ENCODE measurements around the gene TAAR2.
"Not testable (repeated sequence)": the region's sequence is repeated elsewhere in the genome, so short reads cannot be mapped to it uniquely, and the experiment has no call there.

The TAAR2 gene

DNA sequence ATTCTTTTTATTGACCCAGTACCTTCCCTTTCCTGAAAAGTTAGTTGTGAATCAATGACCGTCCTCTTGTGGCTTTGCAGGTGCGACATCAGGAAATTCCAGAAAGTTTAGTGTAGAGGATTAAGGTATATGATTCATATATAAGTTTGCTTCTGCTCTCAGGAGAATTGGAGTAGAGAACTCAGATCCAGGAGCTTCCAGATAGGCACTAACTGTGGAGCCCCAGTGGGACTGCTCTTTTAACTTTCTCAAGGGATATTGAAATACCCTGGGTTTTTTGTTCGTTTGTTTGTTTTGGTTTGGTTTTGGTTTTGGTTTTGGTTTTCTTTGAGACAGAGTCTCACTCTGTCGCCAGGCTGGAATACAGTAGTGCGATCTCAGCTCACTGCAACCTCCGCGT is 9.5 kb downstream of the TAAR2 start:
- no peak for DNase-seq (ENCODE audit: low read depth in 2 of 2, low spot score in 1 of 2)

GRCh38 chr6:132612449-132613108 is 11.5 kb downstream of the TAAR2 start:
- no peak for DNase-seq (ENCODE audit: low read depth in 2 of 2, low spot score in 1 of 2)

GRCh38 chr6:132611616-132612015 is 12.5 kb downstream of the TAAR2 start:
- DNase-seq (ENCODE audit: low read depth in 2 of 2, low spot score in 1 of 2), result no peak

DNA sequence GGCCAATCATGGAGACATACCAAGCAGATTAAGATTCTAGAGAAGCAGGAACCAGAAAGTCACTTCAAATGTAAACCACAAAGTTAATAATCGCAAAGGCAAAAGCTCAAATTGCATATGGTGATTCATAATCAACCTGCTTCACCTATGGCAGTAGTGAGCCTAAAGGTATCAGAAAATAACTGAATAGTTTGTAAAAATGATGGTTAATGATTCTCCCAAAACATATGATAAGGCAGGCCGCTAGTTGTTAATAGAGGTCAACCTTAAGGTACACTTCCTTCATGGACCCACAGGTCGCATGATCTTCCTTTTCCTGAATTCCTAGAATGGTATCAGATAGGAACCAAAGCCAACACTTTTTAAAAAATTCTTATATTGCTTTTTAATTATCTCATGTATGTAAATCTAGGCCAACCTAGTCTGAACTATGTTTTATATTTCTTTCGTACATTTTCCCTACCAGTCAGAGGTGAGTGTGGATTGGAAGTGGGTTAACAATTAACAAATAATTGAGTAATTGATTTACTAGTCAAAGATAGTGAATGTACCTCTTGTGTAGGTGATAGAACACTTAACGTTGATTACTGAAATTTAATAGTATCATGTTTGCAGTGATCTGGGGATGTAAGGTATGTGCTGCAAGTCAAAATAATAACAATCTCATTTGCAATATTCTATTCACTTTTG is 16.4 kb downstream of the TAAR2 start:
- no peak for DNase-seq (ENCODE audit: low read depth in 2 of 2, low spot score in 1 of 2)

DNA sequence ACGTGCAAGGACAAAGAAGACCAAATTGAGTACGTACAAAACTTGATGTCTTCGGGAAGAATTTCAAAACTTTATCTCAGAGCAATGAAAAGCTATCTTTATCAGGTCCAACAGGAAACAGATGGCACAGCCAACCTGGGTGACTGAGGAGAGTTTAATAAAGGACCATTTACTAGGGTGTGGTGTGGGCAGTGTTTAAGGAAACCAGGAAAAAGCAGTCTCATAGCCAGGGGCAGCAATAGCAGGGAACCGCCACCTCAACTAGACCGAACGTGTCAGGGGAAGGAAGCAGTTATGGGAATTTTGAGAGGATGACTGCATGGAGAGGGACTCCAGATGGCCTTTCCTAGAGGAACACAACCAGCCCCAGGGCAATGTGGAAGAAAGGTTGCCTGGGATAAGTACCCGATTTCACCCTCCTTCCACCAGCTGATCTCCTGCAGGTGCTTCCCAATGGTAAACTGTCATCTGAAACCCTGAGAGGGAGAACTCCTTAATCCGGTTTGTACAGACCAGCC is 19.4 kb downstream of the TAAR2 start:
- no peak for DNase-seq (ENCODE audit: low read depth in 2 of 2, low spot score in 1 of 2)

- DNase-seq (ENCODE audit: low read depth in 2 of 2, low spot score in 1 of 2), result not testable (repeated sequence)
Measured at GRCh38 chr6:132600900-132601299, 23.2 kb downstream of the TAAR2 start.

DNA sequence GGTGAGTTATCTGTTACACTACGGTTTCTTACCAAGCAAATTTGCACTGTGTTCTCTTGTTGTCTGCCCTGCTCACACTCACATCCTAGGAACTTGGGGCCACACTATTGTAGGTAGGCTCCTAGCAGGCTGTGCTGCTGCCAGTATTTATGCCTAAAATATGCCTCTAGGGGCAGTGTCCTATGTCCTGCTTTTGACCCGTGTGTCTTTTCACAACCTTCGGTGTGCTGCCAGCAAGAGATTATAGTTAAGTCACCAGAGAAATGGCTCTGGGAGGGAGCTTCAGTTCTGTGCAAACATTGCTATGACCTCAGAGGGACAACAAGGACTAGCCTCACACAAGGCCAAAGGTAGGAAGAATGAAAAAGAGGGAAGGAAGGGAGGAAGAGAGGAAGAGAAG is 25.6 kb downstream of the TAAR2 start:
- no peak for DNase-seq (ENCODE audit: low read depth in 2 of 2, low spot score in 1 of 2)

DNA sequence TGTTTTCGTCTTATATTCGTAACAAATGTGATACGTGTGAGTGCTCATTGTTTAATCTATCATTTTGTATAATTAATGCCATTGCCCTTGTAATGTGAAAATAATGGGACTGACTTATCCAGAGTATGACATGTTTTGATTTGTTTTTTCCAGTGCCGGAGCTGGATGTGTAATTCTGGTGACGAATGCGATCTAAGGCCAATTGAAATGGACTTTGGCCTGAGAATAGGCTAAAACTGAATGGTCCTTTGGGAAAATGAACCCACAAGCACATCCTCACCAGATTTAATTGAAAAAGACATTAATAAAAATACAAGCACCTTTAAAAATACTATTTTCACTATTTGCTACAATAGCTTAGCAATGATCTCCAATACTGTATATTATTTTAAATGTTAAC is 27.9 kb downstream of the TAAR2 start:
- no peak for DNase-seq (ENCODE audit: low read depth in 2 of 2, low spot score in 1 of 2)

DNA sequence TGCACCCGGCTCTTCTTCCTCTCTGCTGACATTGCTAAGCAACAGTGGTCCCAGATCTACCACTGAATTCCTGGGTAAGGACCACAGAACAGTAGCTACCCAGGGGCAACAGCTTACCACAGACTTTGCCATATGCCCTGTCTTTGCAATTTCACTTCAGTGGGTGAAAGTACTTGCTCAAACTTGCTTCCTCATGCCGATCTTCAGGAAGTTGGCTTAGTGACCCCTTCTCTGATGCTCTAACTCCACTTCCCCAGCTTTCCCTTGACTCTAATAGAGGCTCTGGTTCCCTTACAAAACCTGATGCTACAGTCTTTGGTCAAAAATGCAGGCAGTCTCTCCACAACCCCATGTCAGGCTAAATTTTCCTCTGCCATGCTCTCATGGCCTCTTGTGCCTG is 31.2 kb downstream of the TAAR2 start:
- DNase-seq (ENCODE audit: low read depth in 2 of 2, low spot score in 1 of 2), result no peak

DNA sequence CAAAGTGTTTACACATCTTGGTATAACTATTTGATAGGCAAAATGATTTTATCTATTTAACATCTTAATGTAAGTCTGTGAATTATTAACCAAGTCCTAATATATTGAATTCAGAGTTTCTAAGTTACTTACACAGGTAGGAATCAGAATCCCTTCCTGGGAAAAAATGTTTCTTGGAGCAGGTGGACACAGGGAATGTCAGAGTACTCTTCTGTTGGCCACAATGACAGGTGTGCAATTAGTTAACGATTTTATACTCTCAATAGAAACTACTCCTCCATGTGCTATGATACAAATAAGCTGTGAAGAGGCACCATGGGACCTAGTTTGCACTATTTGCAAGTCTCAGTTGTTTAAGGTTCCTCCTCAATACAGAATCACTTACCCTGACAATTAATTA is 33.7 kb downstream of the TAAR2 start:
- DNase-seq (ENCODE audit: low read depth in 2 of 2, low spot score in 1 of 2), result no peak

DNA sequence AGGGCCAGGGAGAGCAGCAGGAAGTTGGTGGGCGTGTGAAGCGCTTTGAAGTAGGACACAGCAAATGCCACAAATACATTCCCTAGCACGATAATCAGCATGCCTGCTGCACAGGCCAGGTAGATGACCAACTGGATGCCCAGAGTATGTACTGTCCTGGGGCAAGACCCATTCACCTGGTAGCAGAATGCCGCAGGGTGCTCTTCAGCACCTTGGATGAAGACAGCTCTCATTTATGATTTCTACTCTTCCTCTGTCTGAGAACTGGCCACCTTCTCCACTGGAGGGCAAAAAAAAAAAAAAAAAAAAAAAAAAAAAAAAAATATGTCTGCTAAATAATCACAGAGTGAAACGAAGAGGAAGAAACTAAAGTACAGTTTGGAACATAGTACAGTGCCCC is 34.6 kb downstream of the TAAR2 start, which contains the start of gene TAAR5:
Gene TAAR5 (minus strand): TSS at position 288 of the 400 bp plus-strand sequence. CDS start 55 bp downstream, at position 233.
- no peak for DNase-seq (ENCODE audit: low read depth in 2 of 2, low spot score in 1 of 2)

- no peak for DNase-seq (ENCODE audit: low read depth in 2 of 2, low spot score in 1 of 2)
Measured at GRCh38 chr6:132587424-132587823, 36.7 kb downstream of the TAAR2 start.

DNA sequence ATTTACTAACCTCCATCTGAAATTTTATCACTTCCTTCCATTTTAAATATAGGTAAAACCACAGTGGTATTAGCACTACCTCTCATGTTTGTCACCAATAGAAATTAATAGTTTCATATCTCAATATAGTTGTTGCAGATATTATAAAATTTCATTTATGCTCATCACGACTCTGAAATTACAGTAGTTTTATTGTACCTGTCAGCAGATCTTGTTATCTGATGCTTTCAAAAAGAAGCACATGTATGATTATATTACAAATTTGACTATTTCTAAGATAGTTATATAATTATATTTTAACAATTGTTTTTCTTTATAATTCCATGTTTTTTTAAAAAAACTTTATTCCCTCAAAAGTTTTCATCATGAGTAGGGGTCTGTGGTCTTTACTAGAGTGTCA is 39.4 kb downstream of the TAAR2 start:
- DNase-seq (ENCODE audit: low read depth in 2 of 2, low spot score in 1 of 2), result no peak

- no peak for DNase-seq (ENCODE audit: low read depth in 2 of 2, low spot score in 1 of 2)
Measured at GRCh38 chr6:132571774-132572173, 52.3 kb downstream of the TAAR2 start.

DNA sequence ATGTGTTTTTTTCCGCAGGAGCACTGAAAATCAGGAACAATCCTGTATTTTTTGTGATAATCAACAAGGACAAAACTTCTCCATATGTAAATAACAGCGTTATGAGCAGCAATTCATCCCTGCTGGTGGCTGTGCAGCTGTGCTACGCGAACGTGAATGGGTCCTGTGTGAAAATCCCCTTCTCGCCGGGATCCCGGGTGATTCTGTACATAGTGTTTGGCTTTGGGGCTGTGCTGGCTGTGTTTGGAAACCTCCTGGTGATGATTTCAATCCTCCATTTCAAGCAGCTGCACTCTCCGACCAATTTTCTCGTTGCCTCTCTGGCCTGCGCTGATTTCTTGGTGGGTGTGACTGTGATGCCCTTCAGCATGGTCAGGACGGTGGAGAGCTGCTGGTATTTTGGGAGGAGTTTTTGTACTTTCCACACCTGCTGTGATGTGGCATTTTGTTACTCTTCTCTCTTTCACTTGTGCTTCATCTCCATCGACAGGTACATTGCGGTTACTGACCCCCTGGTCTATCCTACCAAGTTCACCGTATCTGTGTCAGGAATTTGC is 53.8 kb downstream of the TAAR2 start, which contains the start of gene TAAR6:
Gene TAAR6 (plus strand): TSS at position 102 of the 557 bp plus-strand sequence. CDS start 0 bp downstream, at position 102.
- DNase-seq (ENCODE audit: low read depth in 2 of 2, low spot score in 1 of 2), result no peak

DNA sequence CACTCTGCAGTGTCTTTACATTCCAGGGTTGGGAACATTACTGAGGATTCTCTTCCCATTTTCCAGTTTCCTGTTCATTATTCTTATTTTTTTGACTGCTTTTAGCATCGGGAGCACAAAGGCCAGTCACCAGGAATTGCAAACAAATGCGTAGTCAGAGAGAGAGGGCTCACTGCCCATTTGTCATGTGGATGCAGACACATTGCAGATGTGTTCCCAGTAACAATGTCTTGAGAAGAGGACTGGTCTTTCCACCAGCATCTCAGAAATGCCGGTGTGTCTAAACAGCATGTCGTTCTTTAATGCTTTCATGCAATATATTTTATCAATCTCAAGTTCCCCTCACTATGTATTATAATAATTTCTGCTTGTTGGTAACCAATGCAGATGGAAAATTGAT is 54.9 kb downstream of the TAAR2 start:
- DNase-seq (ENCODE audit: low read depth in 2 of 2, low spot score in 1 of 2), result no peak

DNA sequence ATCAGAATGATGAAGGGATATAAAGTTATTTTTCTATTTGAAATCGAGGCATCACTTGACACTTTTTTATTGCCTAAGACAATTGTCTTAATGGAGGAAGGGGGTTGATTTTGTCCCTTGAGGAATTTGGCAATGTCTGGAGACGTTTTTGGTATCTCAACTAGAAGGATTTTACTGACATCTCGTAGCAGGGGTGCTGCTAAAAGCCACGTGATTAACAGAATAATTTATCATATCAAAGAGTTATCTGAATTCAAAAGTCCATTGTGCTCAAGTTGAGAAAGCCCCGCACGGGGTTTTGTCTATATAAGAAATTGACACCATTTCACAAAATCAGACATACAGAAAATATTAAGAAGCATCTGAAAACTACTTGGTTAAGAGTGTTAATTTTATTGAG is 55.5 kb downstream of the TAAR2 start:
- DNase-seq (ENCODE audit: low read depth in 2 of 2, low spot score in 1 of 2), result no peak

DNA sequence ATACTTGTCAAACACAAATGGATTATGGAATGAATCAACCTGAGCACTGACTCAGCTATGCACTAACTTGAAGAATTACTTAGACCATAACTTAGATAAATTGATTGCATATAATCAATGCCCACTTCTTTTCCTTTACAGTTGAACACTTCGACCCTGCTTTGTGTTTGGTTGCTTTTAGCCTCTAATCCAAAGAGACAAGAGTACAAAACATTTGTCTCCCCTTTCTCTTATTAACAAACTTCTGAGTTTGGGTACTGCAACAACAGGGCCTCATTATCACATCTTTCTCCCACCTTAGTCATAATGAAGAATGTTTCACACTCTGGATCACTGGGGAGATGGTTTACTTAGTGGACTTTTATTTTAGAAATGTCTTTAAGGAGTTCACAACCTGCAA is 56.5 kb downstream of the TAAR2 start:
- DNase-seq (ENCODE audit: low read depth in 2 of 2, low spot score in 1 of 2), result no peak

All from stimulated activated CD8-positive, alpha-beta memory T cell treated with anti-CD3 and anti-CD28 coated beads, Interleukin-4, amount 100 ng/mL, for 1 hour (primary cell).